ENCODE data around the gene TADA2B. TPM values are rescaled to one million over a fixed set of nuclear protein-coding genes. Genes with fewer than 3 reads are reported as not detected.
"Not testable (repeated sequence)": the region's sequence is repeated elsewhere in the genome, so short reads cannot be mapped to it uniquely, and the experiment has no call there.

Gene TADA2B
- total RNA-seq, 1 donor from 2014 or later: 21.2 TPM

DNA sequence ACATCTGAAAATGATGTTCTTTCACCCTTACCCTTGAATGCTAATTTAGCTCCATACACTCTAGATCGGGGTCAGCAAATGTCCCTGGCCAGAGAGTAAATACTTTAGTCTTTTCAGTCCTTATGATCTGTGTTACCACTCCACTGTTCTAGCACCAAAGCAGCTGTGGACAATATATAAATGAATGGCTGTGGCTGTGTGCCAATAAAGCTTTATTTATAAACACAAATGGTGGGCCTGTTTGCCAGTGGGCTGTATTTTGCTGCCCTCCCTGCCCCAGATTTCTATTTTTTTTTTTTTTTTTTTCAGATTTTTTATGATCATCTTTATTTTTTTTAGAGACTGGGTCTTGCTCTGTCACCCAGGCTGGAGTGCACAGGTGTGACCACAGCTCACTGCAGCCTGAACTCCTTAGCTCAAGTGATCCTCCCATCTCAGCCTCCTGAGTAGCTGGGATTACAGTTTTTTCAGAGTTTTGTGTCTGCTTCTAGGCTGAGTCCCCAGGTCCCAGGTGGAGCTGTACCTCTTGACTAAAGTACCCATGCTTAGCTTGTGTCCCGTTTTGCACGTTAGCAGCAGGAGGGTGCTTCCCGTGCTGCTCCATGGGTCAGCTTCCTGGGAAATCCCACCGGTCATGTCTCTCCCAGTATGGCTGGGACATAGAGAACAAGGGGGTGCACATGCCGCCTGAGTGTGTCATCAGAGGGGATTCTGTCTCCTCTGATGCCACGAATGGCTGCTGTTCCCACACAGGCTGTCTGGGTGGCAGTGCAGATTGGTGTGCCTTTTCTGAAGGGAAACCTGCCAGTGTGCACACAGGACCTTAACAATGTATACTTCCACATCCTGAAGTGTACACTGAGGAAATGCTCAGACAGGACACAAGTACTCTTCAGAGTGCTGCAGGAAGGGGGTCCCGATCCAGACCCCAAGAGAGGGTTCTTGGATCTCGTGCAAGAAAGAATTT, 40.7 kb downstream of the TADA2B start:
- no peak for DNase-seq (ENCODE audit: low spot score, unreplicated experiment)
- Mint-ChIP-seq H3K27me3 (peaks cover 26% of the 10 kb centered on the region), H3K4me1 (ENCODE audit: low read depth) (no peaks in the 10 kb centered on the region), H3K4me3 (ENCODE audit: low read depth) (no peak overlapping the region), H3K27ac (no peak overlapping the region), H3K36me3 (ENCODE audit: insufficient read depth) (no peaks in the 10 kb centered on the region), H3K9me3 (ENCODE audit: low read depth) (peaks cover 16% of the 10 kb centered on the region)
- TF ChIP-seq, protein P1, sequence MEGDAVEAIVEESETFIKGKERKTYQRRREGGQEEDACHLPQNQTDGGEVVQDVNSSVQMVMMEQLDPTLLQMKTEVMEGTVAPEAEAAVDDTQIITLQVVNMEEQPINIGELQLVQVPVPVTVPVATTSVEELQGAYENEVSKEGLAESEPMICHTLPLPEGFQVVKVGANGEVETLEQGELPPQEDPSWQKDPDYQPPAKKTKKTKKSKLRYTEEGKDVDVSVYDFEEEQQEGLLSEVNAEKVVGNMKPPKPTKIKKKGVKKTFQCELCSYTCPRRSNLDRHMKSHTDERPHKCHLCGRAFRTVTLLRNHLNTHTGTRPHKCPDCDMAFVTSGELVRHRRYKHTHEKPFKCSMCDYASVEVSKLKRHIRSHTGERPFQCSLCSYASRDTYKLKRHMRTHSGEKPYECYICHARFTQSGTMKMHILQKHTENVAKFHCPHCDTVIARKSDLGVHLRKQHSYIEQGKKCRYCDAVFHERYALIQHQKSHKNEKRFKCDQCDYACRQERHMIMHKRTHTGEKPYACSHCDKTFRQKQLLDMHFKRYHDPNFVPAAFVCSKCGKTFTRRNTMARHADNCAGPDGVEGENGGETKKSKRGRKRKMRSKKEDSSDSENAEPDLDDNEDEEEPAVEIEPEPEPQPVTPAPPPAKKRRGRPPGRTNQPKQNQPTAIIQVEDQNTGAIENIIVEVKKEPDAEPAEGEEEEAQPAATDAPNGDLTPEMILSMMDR (IDR thresholded peaks at IDR 0.05; ENCODE audit: unreplicated experiment): no peak

DNA sequence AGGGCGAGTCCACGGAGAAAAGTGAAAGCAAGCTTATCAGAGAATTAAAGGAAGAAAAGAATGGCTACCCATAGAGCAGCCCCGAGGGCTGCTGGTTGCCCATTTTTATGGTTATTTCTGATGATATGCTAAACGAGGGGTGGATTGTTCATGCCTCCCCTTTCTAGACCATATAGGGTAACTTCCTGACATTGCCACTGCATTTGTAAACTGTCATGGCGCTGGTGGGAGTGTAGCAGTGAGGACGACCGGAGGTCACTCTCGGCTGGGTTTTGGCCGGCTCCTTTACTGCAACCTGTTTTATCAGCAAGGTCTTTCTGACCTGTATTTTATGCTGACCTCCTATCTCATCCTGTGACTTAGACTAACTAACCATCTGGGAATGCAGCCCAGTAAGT, 41.4 kb downstream of the TADA2B start:
- not testable (repeated sequence) for H3K36me3 Mint-ChIP-seq (ENCODE audit: insufficient read depth); DNase-seq (ENCODE audit: low spot score, unreplicated experiment); H3K27ac Mint-ChIP-seq; H3K4me3 Mint-ChIP-seq (ENCODE audit: low read depth); H3K4me1 Mint-ChIP-seq (ENCODE audit: low read depth)
- Mint-ChIP-seq H3K27me3 (peaks cover 30% of the 10 kb centered on the region), H3K9me3 (ENCODE audit: low read depth) (peaks cover 11% of the 10 kb centered on the region)

DNA sequence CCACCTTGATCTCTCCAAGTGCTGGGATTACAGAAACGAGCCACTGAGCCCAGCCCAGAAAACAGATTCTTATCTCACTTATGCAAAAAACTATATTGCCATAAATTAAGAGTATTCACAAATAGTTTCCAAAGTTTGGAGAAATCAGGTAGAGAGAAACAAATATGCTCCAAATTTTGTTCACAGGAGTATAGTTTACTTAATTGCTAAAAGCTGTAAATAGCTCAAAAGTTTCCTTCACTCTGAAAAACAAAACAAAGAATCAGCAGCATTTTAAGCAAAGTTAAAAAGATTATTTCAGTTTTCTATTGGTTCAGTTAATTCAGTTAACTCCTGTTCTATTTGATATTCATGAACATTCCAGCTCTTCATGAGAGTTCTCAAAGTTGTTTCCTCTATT, 43.2 kb downstream of the TADA2B start:
- peaks cover 1% of the 10 kb centered on the region for H3K4me1 Mint-ChIP-seq (ENCODE audit: low read depth)
- H3K27ac Mint-ChIP-seq: no peak overlapping the region
- H3K27me3 Mint-ChIP-seq: peaks cover 27% of the 10 kb centered on the region
- no peak overlapping the region for H3K4me3 Mint-ChIP-seq (ENCODE audit: low read depth)
- DNase-seq (ENCODE audit: low spot score, unreplicated experiment): no peak
- H3K36me3 Mint-ChIP-seq (ENCODE audit: insufficient read depth): no peaks in the 10 kb centered on the region
- H3K9me3 Mint-ChIP-seq (ENCODE audit: low read depth): no peaks in the 10 kb centered on the region
- TF ChIP-seq, protein P1 (IDR thresholded peaks at IDR 0.05; ENCODE audit: unreplicated experiment): no peak

DNA sequence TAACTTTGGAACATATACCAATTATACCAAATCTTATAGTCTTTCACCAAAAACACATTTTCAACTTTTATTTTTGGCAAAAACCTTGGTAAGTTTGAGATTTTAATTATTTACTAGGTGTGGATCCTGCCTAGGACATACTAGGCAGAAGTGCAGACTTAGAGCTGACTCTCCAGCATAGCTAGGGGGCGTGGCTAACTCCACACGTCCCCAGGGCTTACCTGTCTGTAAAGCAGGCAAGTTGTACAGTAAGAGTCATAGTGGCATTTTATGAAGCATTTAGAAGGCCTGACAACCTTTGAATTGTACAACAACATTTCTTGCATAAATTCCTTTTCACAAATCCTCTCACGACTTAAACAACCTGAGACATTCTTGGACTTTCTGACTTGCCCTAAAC, 43.9 kb downstream of the TADA2B start:
- no peak overlapping the region for H3K27ac Mint-ChIP-seq
- no peak for DNase-seq (ENCODE audit: low spot score, unreplicated experiment)
- no peaks in the 10 kb centered on the region for H3K36me3 Mint-ChIP-seq (ENCODE audit: insufficient read depth)
- H3K4me3 Mint-ChIP-seq (ENCODE audit: low read depth): no peak overlapping the region
- no peaks in the 10 kb centered on the region for H3K9me3 Mint-ChIP-seq (ENCODE audit: low read depth)
- TF ChIP-seq, protein P1 (IDR thresholded peaks at IDR 0.05; ENCODE audit: unreplicated experiment): no peak
- H3K4me1 Mint-ChIP-seq (ENCODE audit: low read depth): peaks cover 1% of the 10 kb centered on the region
- H3K27me3 Mint-ChIP-seq: peaks cover 26% of the 10 kb centered on the region

DNA sequence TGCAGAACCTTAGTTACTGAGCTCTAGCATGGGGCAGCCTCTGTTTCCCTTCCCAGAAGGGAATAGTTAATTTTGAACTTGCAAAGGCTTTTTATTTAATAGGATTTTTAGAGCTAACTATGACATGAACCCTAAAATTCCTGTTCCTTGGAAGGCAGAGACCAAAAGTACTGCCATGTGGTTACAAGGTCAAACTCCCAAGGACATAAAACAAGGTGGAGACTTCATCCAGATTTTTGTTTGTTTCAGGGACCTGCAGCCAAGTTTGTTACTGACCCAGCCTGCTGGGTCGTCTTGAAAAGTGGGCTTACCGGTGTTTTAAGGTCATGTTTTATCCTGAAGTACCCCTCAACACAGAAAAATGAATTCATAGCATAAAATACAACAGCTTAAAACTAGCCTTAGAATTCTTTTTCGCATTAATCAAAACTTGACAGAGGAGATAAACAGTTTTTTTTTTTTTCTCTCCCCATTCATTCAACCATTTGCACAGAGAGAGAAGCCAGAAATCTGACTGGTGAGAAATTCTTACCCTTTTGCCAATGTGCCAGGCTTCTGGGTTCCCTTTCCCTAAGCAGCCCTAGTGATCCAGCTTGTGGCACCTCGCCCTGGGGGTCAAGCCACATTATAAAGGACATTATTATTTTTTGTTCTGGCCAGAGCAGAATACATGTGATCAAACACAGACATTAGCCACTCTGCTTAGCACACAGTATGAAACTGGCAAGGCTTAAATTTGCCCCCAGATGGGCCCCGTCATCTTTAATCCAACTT, 46.2 kb downstream of the TADA2B start:
- peaks cover 22% of the 10 kb centered on the region for H3K27me3 Mint-ChIP-seq
- no peak for DNase-seq (ENCODE audit: low spot score, unreplicated experiment)
- no peak overlapping the region for H3K27ac Mint-ChIP-seq
- no peaks in the 10 kb centered on the region for H3K9me3 Mint-ChIP-seq (ENCODE audit: low read depth)
- H3K4me3 Mint-ChIP-seq (ENCODE audit: low read depth): no peak overlapping the region
- peaks cover 1% of the 10 kb centered on the region for H3K4me1 Mint-ChIP-seq (ENCODE audit: low read depth)
- TF ChIP-seq, protein P1 (IDR thresholded peaks at IDR 0.05; ENCODE audit: unreplicated experiment): no peak
- H3K36me3 Mint-ChIP-seq (ENCODE audit: insufficient read depth): no peaks in the 10 kb centered on the region
